Measurements from ENCODE around the gene ARHGAP6. TPM values are rescaled to one million over a fixed set of nuclear protein-coding genes. Genes with fewer than 3 reads are reported as not detected.
"Not testable (repeated sequence)": the region's sequence is repeated elsewhere in the genome, so short reads cannot be mapped to it uniquely, and the experiment has no call there.

ARHGAP6 gene
- total RNA-seq, 2 donors from 2014 or later: 0.30 to 16.1 TPM

- Mint-ChIP-seq H3K27ac (no peak overlapping the region), H3K27me3 (no peaks in the 10 kb centered on the region), H3K36me3 (ENCODE audit: low read depth) (no peaks in the 10 kb centered on the region), H3K4me3 (no peak overlapping the region), H3K4me1 (no peaks in the 10 kb centered on the region)
- no peak for ATAC-seq
- no peaks in the 10 kb centered on the region for H3K9me3 ChIP-seq (ENCODE audit: control insufficient read depth, low read length, poor library complexity, severe bottlenecking)
- no peak for DNase-seq
Observed at GRCh38 chrX:11382930-11383329, 282.8 kb downstream of the ARHGAP6 start.

- Mint-ChIP-seq H3K36me3 (ENCODE audit: low read depth) (no peaks in the 10 kb centered on the region), H3K27me3 (no peaks in the 10 kb centered on the region), H3K4me1 (no peaks in the 10 kb centered on the region), H3K4me3 (no peak overlapping the region), H3K27ac (no peak overlapping the region)
- no peak for DNase-seq
- ATAC-seq: peak; percentile 41
- H3K9me3 ChIP-seq (ENCODE audit: control insufficient read depth, low read length, poor library complexity, severe bottlenecking): no peaks in the 10 kb centered on the region
Observed at GRCh38 chrX:11381464-11381863, 284.3 kb downstream of the ARHGAP6 start.

GRCh38 chrX:11380187-11380844 lies 285.4 kb downstream of the ARHGAP6 start:
- DNase-seq (no peak), ATAC-seq (no peak)
- H3K27me3 Mint-ChIP-seq: no peaks in the 10 kb centered on the region
- no peaks in the 10 kb centered on the region for H3K36me3 Mint-ChIP-seq (ENCODE audit: low read depth)
- no peaks in the 10 kb centered on the region for H3K4me1 Mint-ChIP-seq
- no peaks in the 10 kb centered on the region for H3K9me3 ChIP-seq (ENCODE audit: control insufficient read depth, low read length, poor library complexity, severe bottlenecking)
- no peak overlapping the region for H3K27ac Mint-ChIP-seq
- no peak overlapping the region for H3K4me3 Mint-ChIP-seq

GRCh38 chrX:11376163-11376562 lies 289.6 kb downstream of the ARHGAP6 start:
- no peak for ATAC-seq
- no peaks in the 10 kb centered on the region for H3K36me3 Mint-ChIP-seq (ENCODE audit: low read depth)
- no peak for DNase-seq
- no peaks in the 10 kb centered on the region for H3K27me3 Mint-ChIP-seq
- no peaks in the 10 kb centered on the region for H3K4me1 Mint-ChIP-seq
- no peak overlapping the region for H3K4me3 Mint-ChIP-seq
- no peaks in the 10 kb centered on the region for H3K9me3 ChIP-seq (ENCODE audit: control insufficient read depth, low read length, poor library complexity, severe bottlenecking)
- no peak overlapping the region for H3K27ac Mint-ChIP-seq

- H3K9me3 ChIP-seq (ENCODE audit: control insufficient read depth, low read length, poor library complexity, severe bottlenecking): no peaks in the 10 kb centered on the region
- H3K27ac Mint-ChIP-seq: no peak overlapping the region
Observed at GRCh38 chrX:11375614-11376119, 290.1 kb downstream of the ARHGAP6 start.

GRCh38 chrX:11374570-11374969 lies 291.1 kb downstream of the ARHGAP6 start:
- H3K27ac Mint-ChIP-seq: no peak overlapping the region

More at GRCh38 chrX:11375614-11376119, 290.1 kb downstream of the ARHGAP6 start:
- no peak overlapping the region for H3K4me3 Mint-ChIP-seq
- DNase-seq (no peak), ATAC-seq (no peak)
- no peaks in the 10 kb centered on the region for H3K4me1 Mint-ChIP-seq
- no peaks in the 10 kb centered on the region for H3K27me3 Mint-ChIP-seq
- no peaks in the 10 kb centered on the region for H3K36me3 Mint-ChIP-seq (ENCODE audit: low read depth)

GRCh38 chrX:11371106-11371505 lies 294.6 kb downstream of the ARHGAP6 start:
- no peaks in the 10 kb centered on the region for H3K4me1 Mint-ChIP-seq
- ATAC-seq (no peak), DNase-seq (no peak)
- H3K27me3 Mint-ChIP-seq: no peaks in the 10 kb centered on the region
- H3K27ac Mint-ChIP-seq: no peak overlapping the region
- no peaks in the 10 kb centered on the region for H3K9me3 ChIP-seq (ENCODE audit: control insufficient read depth, low read length, poor library complexity, severe bottlenecking)
- H3K4me3 Mint-ChIP-seq: no peak overlapping the region
- H3K36me3 Mint-ChIP-seq (ENCODE audit: low read depth): no peaks in the 10 kb centered on the region

More at GRCh38 chrX:11374570-11374969, 291.1 kb downstream of the ARHGAP6 start:
- no peaks in the 10 kb centered on the region for H3K9me3 ChIP-seq (ENCODE audit: control insufficient read depth, low read length, poor library complexity, severe bottlenecking)
- Mint-ChIP-seq H3K27me3 (no peaks in the 10 kb centered on the region), H3K36me3 (ENCODE audit: low read depth) (no peaks in the 10 kb centered on the region), H3K4me3 (no peak overlapping the region), H3K4me1 (no peaks in the 10 kb centered on the region)
- DNase-seq: no peak
- no peak for ATAC-seq

GRCh38 chrX:11367609-11368430 lies 297.9 kb downstream of the ARHGAP6 start:
- H3K4me3 Mint-ChIP-seq: no peak overlapping the region
- H3K36me3 Mint-ChIP-seq (ENCODE audit: low read depth): no peaks in the 10 kb centered on the region
- H3K27ac Mint-ChIP-seq: no peak overlapping the region
- no peaks in the 10 kb centered on the region for H3K9me3 ChIP-seq (ENCODE audit: control insufficient read depth, low read length, poor library complexity, severe bottlenecking)
- ATAC-seq: no peak
- DNase-seq: no peak
- no peaks in the 10 kb centered on the region for H3K4me1 Mint-ChIP-seq
- no peaks in the 10 kb centered on the region for H3K27me3 Mint-ChIP-seq

GRCh38 chrX:11366998-11367595 lies 298.6 kb downstream of the ARHGAP6 start:
- ATAC-seq (no peak), DNase-seq (no peak)
- no peaks in the 10 kb centered on the region for H3K36me3 Mint-ChIP-seq (ENCODE audit: low read depth)
- H3K27ac Mint-ChIP-seq: no peak overlapping the region
- H3K4me3 Mint-ChIP-seq: no peak overlapping the region
- H3K4me1 Mint-ChIP-seq: no peaks in the 10 kb centered on the region
- H3K9me3 ChIP-seq (ENCODE audit: control insufficient read depth, low read length, poor library complexity, severe bottlenecking): no peaks in the 10 kb centered on the region
- no peaks in the 10 kb centered on the region for H3K27me3 Mint-ChIP-seq

- Mint-ChIP-seq H3K27ac (no peak overlapping the region), H3K4me3 (no peak overlapping the region)
- no peak for ATAC-seq
Observed at GRCh38 chrX:11365426-11365825, 300.3 kb downstream of the ARHGAP6 start.

GRCh38 chrX:11364835-11365234 lies 300.9 kb downstream of the ARHGAP6 start:
- no peaks in the 10 kb centered on the region for H3K36me3 Mint-ChIP-seq (ENCODE audit: low read depth)
- ATAC-seq (no peak), DNase-seq (no peak)
- H3K4me3 Mint-ChIP-seq: no peak overlapping the region
- no peaks in the 10 kb centered on the region for H3K27me3 Mint-ChIP-seq
- H3K4me1 Mint-ChIP-seq: no peaks in the 10 kb centered on the region
- H3K27ac Mint-ChIP-seq: no peak overlapping the region
- no peaks in the 10 kb centered on the region for H3K9me3 ChIP-seq (ENCODE audit: control insufficient read depth, low read length, poor library complexity, severe bottlenecking)

More at GRCh38 chrX:11365426-11365825, 300.3 kb downstream of the ARHGAP6 start:
- Mint-ChIP-seq H3K27me3 (no peaks in the 10 kb centered on the region), H3K4me1 (no peaks in the 10 kb centered on the region), H3K36me3 (ENCODE audit: low read depth) (no peaks in the 10 kb centered on the region)
- no peak for DNase-seq
- H3K9me3 ChIP-seq (ENCODE audit: control insufficient read depth, low read length, poor library complexity, severe bottlenecking): no peaks in the 10 kb centered on the region

- not testable (repeated sequence) for H3K4me1 Mint-ChIP-seq; H3K27ac Mint-ChIP-seq; ATAC-seq; H3K9me3 ChIP-seq (ENCODE audit: control insufficient read depth, low read length, poor library complexity, severe bottlenecking); H3K4me3 Mint-ChIP-seq; DNase-seq; H3K36me3 Mint-ChIP-seq (ENCODE audit: low read depth); H3K27me3 Mint-ChIP-seq
Observed at GRCh38 chrX:11363825-11364224, 301.9 kb downstream of the ARHGAP6 start.

- DNase-seq (no peak), ATAC-seq (peak; percentile 52)
- H3K27me3 Mint-ChIP-seq: no peaks in the 10 kb centered on the region
- H3K9me3 ChIP-seq (ENCODE audit: control insufficient read depth, low read length, poor library complexity, severe bottlenecking): no peaks in the 10 kb centered on the region
- H3K27ac Mint-ChIP-seq: no peak overlapping the region
- H3K36me3 Mint-ChIP-seq (ENCODE audit: low read depth): no peaks in the 10 kb centered on the region
- no peaks in the 10 kb centered on the region for H3K4me1 Mint-ChIP-seq
- no peak overlapping the region for H3K4me3 Mint-ChIP-seq
Observed at GRCh38 chrX:11363069-11363594, 302.6 kb downstream of the ARHGAP6 start.
